Stomach (tissue), 9 donors: Measurements from ENCODE around the gene CYB5R3. TPM values are rescaled to one million over a fixed set of nuclear protein-coding genes. Genes with fewer than 3 reads are reported as not detected.
"Not testable (repeated sequence)": the region's sequence is repeated elsewhere in the genome, so short reads cannot be mapped to it uniquely, and the experiment has no call there.

Source experiments
- DNase-seq, 2 donors: peaks; one replicate each; pipeline versions ENCODE4 v3.0.0 to v3.0.0-alpha.2; 2013 to 2019
- H3K27ac ChIP-seq, 5 donors: fragments of 200-600 bp in 4 of 5; sonication (generic) in 4 of 5; one replicate each; pipeline ENCODE4 v1.5.1; 2013 to 2019; ENCODE audit warnings: mild to moderate bottlenecking in 1 of 5, moderate library complexity in 1 of 5
- H3K27me3 ChIP-seq, 3 donors: fragments of 200-600 bp; sonication (generic); one replicate each; pipeline ENCODE4 v1.5.1; 2017 to 2019; ENCODE audit warnings: mixed run types in 1 of 3
- H3K36me3 ChIP-seq, 4 donors: fragments of 200-600 bp; sonication (generic); 1 replicate in 3 of 4; 2 replicates in 1 of 4; pipeline ENCODE4 v1.5.1; 2016 to 2019
- H3K4me1 ChIP-seq, 4 donors: fragments of 200-600 bp; sonication (generic); one replicate each; pipeline ENCODE4 v1.5.1; 2016 to 2019
- H3K4me3 ChIP-seq, 4 donors: fragments of 200-600 bp; sonication (generic) in 3 of 4; one replicate each; pipeline ENCODE4 v1.5.1; 2016 to 2019; ENCODE audit warnings: mild to moderate bottlenecking in 1 of 4
- H3K9me3 ChIP-seq, 4 donors: fragments of 200-600 bp; sonication (generic); one replicate each; pipeline ENCODE4 v1.5.1; 2016 to 2019
- EP300 ChIP-seq: sonication (generic); formaldehyde crosslinking; IDR thresholded peaks from one replicate; pipeline ENCODE4 v1.6.1; 2017; ENCODE audit warnings: antibody characterized with exemption
- POLR2A ChIP-seq, 4 donors: fragments of 450-650 bp; IDR thresholded peaks; one replicate each; pipeline ENCODE4 v1.6.1; 2016; ENCODE audit warnings: antibody characterized with exemption in 4 of 4, control low read depth in 2 of 4, mild to moderate bottlenecking in 1 of 4, moderate library complexity in 1 of 4
- POLR2AphosphoS5 ChIP-seq, 3 donors: sonication (generic); formaldehyde crosslinking; IDR thresholded peaks; one replicate each; pipeline ENCODE4 v1.6.1; 2016; ENCODE audit warnings: antibody characterized with exemption in 3 of 3
- WGBS, 5 donors: extraction: QIAGEN DNeasy Blood & Tissue Kit in 3 of 5; methylation state at CpG; one replicate each; pipeline versions ENCODE4 v1.1.5 to v1.1.7; 2013 to 2018; 5-methylcytosine and 5-hydroxymethylcytosine counted together
- intact Hi-C: fragments of 100-400 bp; cut with DNase I; formaldehyde crosslinking; loops from one replicate; pipeline ENCODE4 v1.15.1; 2023; ENCODE audit warnings: low total_unique reads
- polyA plus RNA-seq, 3 donors: library from polyadenylated mRNA; stranded (reverse); fragments of 200-250 nt; gene quantifications; one replicate each; pipeline ENCODE4 v1.2.3, GENCODE V29; 2013
- total RNA-seq, 5 donors: library from RNA; depleted of rRNA; stranded (reverse); fragments of >200 nt; gene quantifications; one replicate each; pipeline versions ENCODE4 v1.1.0 to v1.2.3, GENCODE V29; 2014 to 2016
- TF ChIP-seq, protein P1 (sequence below), 7 experiments: fragments of 450-650 bp in 4 of 7; fragments of 200-600 bp in 3 of 7; sonication (generic) in 3 of 7; IDR thresholded peaks; one replicate each; pipeline ENCODE4 v1.5.1; 2016 to 2019; ENCODE audit warnings: antibody characterized with exemption in 7 of 7, control low read depth in 2 of 7, mild to moderate bottlenecking in 1 of 7
- donor health status: healthy with polysubstance abuse.
- donor health status: Bipolar disorder and iron deficiency.
- donor health status: healthy.

Gene CYB5R3
- total and polyA plus RNA-seq, 8 donors, result 33.6 to 156 (median 82.1) TPM

DNA sequence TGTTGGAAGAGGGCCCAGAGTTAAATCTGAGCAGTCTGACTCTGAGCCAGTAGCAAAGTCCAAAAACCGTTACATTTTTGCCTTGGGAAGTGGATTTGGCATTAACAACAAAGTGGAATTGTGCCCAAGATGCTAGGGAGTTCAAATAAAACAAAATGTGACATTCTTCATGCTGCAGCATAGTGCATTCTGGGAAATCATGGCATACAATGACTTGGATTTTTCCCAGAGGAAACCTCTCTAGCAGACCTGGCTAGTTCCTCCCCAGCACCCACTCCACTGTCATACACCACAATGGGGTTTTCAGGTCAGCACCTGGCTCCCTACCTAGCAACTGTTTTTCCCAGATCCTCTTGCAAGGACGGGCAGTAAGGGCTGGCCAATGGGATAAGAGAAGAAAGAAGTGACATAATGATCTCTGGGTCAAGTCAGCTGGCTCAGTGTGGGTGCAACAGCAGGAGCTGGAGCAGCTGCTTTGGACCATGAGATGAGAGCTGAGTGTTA, 24.8 kb upstream of the CYB5R3 start:
- Histone ChIP-seq H3K36me3 (no peaks in the 10 kb centered on the region), H3K4me3 (no peak overlapping the region), H3K4me1 (peaks cover 0 to 29% (median 18%) of the 10 kb centered on the region in 4 donors), H3K27ac (peak overlapping the region in 2 of 5 donors; percentile 46 to 59), H3K27me3 (no peaks in the 10 kb centered on the region), H3K9me3 (peaks cover 0 to 7% (median 3%) of the 10 kb centered on the region in 4 donors)
- 12 to 24% (median 17%) methylated on average over 2 of the region's 2 CpGs for WGBS, 5 donors
- intact Hi-C loops, result no loop called here
- TF ChIP-seq POLR2AphosphoS5 (IDR thresholded peaks at IDR 0.05) (peak in 1 of 3 donors; percentile 9), EP300 (no peak)
- DNase-seq, result no peak

DNA sequence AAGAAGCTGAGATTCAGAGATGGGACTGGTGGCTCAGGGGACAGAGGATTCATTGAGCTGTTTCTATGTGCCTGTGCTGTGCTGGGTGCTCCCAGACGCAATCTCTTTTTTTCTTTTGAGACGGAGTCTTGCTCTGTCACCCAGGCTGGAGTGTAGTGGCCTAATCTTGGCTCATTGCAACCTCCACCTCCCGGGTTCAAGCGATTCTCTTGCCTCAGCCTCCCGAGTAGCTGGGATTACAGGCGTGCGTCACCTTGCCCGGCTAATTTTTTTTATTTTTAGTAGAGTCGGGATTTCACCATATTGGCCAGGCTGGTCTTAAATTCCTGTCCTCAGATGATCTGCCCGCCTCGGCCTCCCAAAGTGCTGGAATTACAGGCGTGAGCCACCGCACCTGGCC, 23.9 kb upstream of the CYB5R3 start:
- H3K9me3 ChIP-seq, H3K36me3 ChIP-seq, DNase-seq, H3K4me3 ChIP-seq, H3K27me3 ChIP-seq, intact Hi-C loops: not testable (repeated sequence)
- peak overlapping the region in 1 of 5 donors; percentile 59 for H3K27ac ChIP-seq
- 94 to 98% (median 96%) methylated on average over 13 of the region's 13 CpGs for WGBS, 5 donors
- H3K4me1 ChIP-seq, result peaks cover 0 to 29% (median 18%) of the 10 kb centered on the region in 4 donors

DNA sequence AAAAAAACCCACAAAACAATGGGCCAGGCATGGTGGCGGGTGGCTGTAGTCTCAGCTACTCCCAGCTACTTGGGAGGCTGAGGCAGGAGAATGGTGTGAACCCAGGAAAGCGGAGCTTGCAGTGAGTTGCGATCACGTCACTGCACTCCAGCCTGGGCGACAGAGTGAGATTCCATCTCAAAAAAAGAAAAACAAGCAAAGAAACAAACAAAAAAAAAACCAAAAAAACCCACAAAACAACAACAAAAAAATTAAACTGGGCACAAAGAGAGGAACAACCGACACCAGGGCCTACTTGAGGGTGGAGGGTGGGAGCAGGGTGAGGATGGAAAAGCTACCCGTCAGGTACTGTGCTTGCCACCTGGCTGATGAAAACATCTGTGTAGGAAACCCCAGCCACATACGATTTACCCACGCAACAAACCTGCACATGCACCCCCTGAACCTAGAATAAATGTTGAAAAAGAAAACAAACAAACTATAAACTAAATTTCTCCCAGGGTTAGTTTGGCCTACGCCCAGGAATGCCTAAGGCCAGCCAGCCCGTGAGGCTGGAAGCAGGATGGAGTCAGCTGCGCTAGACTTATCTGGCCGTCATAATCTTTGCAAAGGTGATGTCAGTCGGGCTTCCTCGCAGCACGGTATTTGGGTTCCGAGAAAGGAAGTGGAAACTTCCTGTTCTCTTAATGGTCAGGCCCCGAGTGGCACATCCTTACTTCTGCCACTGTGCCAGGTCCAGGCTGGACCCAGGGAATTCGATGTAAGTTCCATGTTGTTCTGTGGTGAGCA, 21.9 kb upstream of the CYB5R3 start:
- WGBS, 5 donors, result 63 to 66% (median 65%) methylated on average over 19 of the region's 19 CpGs
- intact Hi-C loops, result no loop called here
- no peak for TF ChIP-seq POLR2A (IDR thresholded peaks at IDR 0.05)
- TF ChIP-seq POLR2AphosphoS5 (IDR thresholded peaks at IDR 0.05), result peak in 1 of 3 donors; percentile 27
- no peak for TF ChIP-seq EP300
- TF ChIP-seq, protein P1, sequence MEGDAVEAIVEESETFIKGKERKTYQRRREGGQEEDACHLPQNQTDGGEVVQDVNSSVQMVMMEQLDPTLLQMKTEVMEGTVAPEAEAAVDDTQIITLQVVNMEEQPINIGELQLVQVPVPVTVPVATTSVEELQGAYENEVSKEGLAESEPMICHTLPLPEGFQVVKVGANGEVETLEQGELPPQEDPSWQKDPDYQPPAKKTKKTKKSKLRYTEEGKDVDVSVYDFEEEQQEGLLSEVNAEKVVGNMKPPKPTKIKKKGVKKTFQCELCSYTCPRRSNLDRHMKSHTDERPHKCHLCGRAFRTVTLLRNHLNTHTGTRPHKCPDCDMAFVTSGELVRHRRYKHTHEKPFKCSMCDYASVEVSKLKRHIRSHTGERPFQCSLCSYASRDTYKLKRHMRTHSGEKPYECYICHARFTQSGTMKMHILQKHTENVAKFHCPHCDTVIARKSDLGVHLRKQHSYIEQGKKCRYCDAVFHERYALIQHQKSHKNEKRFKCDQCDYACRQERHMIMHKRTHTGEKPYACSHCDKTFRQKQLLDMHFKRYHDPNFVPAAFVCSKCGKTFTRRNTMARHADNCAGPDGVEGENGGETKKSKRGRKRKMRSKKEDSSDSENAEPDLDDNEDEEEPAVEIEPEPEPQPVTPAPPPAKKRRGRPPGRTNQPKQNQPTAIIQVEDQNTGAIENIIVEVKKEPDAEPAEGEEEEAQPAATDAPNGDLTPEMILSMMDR (IDR thresholded peaks at IDR 0.05), result no peak
- Histone ChIP-seq H3K9me3 (no peaks in the 10 kb centered on the region), H3K27ac (peak overlapping the region in 3 of 5 donors; percentile 10 to 46 (median 43)), H3K27me3 (no peaks in the 10 kb centered on the region), H3K4me3 (no peak overlapping the region), H3K36me3 (no peaks in the 10 kb centered on the region), H3K4me1 (peaks cover 0 to 19% (median 10%) of the 10 kb centered on the region in 4 donors)
- no peak for DNase-seq

DNA sequence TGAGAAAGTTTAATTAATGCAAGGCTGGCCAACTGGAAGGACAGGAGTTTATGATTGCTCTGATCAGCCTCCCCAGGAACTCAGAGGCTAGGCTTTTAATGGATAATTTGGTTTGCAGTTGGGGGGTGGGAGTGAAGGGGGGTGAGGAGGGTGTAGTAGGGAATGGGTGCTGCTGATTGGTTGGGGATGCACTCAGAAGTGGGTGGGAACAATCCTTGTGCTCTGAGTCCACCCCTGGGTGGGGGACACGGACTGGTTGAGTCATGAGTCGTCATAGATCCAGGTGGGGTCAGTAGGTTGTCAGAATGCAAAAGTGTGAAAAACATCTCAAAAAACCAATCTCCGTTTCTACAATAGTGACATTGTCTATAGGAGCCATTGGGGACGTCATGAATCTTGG, 20.9 kb upstream of the CYB5R3 start:
- WGBS, 5 donors, result 76 to 92% (median 84%) methylated on average over 4 of the region's 4 CpGs
- TF ChIP-seq POLR2A (IDR thresholded peaks at IDR 0.05) (no peak), POLR2AphosphoS5 (IDR thresholded peaks at IDR 0.05) (no peak), EP300 (no peak)
- TF ChIP-seq, protein P1 (IDR thresholded peaks at IDR 0.05), result no peak
- no peaks in the 10 kb centered on the region for H3K27me3 ChIP-seq
- intact Hi-C loops, result no loop called here
- H3K36me3 ChIP-seq, result no peaks in the 10 kb centered on the region
- H3K9me3 ChIP-seq, result no peaks in the 10 kb centered on the region
- DNase-seq, result no peak
- H3K27ac ChIP-seq, result no peak overlapping the region
- H3K4me1 ChIP-seq, result peaks cover 0 to 9% (median 8%) of the 10 kb centered on the region in 4 donors
- H3K4me3 ChIP-seq, result no peak overlapping the region

DNA sequence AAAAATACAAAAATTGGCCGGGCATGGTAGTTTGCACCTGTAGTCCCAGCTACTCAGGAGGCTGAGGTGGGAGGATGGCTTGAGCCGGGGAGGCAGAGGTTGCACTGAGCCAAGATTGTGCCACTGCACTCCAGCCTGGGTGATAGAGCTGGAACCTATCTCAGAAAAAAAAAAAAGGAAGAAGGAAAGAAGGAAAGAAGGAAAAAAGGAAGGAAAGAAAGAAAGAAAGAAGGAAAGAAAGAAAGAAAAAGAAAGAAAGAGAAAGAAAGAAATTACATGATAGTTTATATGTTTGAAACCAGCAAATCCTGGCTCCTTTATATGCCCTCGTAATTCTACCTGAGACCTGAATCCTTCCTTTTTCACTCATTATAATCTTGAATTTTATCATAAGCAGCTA, 17.2 kb upstream of the CYB5R3 start:
- peaks cover 5 to 22% (median 13%) of the 10 kb centered on the region in 4 donors for H3K4me1 ChIP-seq
- H3K27ac ChIP-seq, H3K27me3 ChIP-seq, DNase-seq, H3K4me3 ChIP-seq, H3K9me3 ChIP-seq, intact Hi-C loops, H3K36me3 ChIP-seq: not testable (repeated sequence)
- WGBS, 5 donors, result 87 to 95% (median 92%) methylated on average over 3 of the region's 3 CpGs
